Gastrocnemius medialis (tissue), 4 donors: ENCODE data around the gene GPR22.

ENCODE experiments used
- POLR2A ChIP-seq, 2 donors: fragments of 450-650 bp; IDR thresholded peaks; one replicate each; pipeline ENCODE4 v1.6.1; 2017; ENCODE audit warnings: antibody characterized with exemption in 2 of 2, mild to moderate bottlenecking in 2 of 2, moderate library complexity in 2 of 2
- TF ChIP-seq, protein P1 (sequence below), 5 experiments: fragments of 450-650 bp in 3 of 5; fragments of 200-600 bp in 2 of 5; sonication (generic) in 2 of 5; IDR thresholded peaks in 4 of 5; conservative IDR thresholded peaks in 1 of 5; 1 replicate in 4 of 5; 2 replicates in 1 of 5; pipeline ENCODE4 v1.5.1; 2016 to 2019; ENCODE audit warnings: antibody characterized with exemption in 5 of 5, mild to moderate bottlenecking in 3 of 5, moderate library complexity in 3 of 5

DNA sequence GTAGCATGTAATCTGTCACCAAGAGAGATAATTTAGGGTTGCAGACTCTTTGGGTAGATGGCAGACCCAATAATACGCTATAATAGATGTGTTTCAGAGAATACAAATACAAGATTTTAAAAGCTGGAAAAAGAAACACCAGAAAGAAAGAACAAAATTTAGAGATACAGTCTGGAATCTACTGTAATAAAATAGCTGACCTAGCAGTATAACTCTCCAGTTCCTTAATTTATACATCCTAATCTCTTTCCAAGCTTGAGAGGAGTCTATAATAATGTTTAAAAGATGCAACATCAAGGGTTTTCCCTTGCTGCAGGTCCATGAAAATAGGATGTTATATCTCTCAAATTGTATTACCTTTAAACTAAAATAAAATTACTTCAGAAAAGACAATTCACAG, 27.2 kb upstream of the GPR22 start:
- no peak for TF ChIP-seq POLR2A (IDR thresholded peaks at IDR 0.05)
- TF ChIP-seq, protein P1, sequence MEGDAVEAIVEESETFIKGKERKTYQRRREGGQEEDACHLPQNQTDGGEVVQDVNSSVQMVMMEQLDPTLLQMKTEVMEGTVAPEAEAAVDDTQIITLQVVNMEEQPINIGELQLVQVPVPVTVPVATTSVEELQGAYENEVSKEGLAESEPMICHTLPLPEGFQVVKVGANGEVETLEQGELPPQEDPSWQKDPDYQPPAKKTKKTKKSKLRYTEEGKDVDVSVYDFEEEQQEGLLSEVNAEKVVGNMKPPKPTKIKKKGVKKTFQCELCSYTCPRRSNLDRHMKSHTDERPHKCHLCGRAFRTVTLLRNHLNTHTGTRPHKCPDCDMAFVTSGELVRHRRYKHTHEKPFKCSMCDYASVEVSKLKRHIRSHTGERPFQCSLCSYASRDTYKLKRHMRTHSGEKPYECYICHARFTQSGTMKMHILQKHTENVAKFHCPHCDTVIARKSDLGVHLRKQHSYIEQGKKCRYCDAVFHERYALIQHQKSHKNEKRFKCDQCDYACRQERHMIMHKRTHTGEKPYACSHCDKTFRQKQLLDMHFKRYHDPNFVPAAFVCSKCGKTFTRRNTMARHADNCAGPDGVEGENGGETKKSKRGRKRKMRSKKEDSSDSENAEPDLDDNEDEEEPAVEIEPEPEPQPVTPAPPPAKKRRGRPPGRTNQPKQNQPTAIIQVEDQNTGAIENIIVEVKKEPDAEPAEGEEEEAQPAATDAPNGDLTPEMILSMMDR (IDR thresholded peaks at IDR 0.05 in 4 of 5, conservative IDR thresholded peaks at IDR 0.05 in 1 of 5), result no peak
